ENCODE data around the gene HBM. TPM values are rescaled to one million over a fixed set of nuclear protein-coding genes. Genes with fewer than 3 reads are reported as not detected.
"Not testable (repeated sequence)": the region's sequence is repeated elsewhere in the genome, so short reads cannot be mapped to it uniquely, and the experiment has no call there.

Gene HBM, protein sequence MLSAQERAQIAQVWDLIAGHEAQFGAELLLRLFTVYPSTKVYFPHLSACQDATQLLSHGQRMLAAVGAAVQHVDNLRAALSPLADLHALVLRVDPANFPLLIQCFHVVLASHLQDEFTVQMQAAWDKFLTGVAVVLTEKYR
- total RNA-seq = 89.5 TPM

DNA sequence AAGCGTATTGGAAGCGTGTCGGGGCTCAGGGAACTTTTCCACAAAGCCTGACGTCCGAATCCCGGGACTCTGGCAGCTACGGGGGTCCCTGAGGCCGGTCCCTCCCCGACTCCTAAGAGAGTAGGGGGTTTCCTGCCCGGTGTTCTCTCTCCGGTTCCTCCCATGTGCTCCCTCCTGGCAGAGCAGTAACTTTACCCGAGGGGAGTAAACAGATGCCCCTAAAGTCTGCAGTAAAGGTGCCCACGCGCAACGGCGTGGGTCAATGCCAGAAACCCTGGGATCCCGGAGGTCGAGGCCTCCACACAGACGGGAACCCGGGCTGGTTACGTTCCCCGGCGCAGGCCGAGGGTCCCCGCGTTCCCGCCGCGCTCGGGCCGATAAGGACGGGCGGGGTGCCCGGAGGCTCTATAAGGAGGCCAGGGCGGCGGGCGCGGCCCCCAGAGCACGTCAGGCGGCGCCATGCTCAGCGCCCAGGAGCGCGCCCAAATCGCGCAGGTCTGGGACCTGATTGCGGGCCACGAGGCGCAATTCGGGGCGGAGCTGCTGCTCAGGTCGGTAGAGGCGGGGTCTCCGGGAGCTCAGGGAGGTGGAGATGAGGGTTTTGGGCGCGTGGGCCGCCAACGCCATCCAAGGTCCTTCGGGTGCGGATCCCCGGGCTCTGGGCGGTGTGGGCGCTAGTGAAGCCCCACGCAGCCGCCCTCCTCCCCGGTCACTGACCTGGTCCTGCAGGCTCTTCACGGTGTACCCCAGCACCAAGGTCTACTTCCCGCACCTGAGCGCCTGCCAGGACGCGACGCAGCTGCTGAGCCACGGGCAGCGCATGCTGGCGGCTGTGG is at the start of gene HBM:
HBM (plus strand) TSS at position 440 of the 836 bp plus-strand sequence; CDS start at position 460, 20 bp downstream.
- DNase-seq = no peak

DNA sequence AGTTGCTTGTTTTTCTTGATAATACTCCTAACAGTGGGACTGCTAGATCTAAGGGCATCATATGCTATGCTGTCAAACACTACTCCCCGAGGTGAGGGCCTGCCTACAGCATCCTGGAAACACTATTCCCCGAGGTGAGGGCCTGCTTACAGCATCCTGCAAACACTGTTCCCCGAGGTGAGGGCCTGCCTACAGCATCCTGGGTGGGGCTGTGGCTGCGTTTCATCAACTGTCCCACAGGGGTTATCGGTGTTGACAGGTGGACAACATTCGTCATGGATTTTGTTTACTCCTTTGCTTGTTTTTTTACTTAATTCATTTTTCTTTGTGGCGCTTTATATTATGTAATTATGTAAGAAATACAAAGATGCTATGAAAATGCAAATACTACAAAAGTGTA is 49.8 kb upstream of the HBM start:
- no peak for DNase-seq

DNA sequence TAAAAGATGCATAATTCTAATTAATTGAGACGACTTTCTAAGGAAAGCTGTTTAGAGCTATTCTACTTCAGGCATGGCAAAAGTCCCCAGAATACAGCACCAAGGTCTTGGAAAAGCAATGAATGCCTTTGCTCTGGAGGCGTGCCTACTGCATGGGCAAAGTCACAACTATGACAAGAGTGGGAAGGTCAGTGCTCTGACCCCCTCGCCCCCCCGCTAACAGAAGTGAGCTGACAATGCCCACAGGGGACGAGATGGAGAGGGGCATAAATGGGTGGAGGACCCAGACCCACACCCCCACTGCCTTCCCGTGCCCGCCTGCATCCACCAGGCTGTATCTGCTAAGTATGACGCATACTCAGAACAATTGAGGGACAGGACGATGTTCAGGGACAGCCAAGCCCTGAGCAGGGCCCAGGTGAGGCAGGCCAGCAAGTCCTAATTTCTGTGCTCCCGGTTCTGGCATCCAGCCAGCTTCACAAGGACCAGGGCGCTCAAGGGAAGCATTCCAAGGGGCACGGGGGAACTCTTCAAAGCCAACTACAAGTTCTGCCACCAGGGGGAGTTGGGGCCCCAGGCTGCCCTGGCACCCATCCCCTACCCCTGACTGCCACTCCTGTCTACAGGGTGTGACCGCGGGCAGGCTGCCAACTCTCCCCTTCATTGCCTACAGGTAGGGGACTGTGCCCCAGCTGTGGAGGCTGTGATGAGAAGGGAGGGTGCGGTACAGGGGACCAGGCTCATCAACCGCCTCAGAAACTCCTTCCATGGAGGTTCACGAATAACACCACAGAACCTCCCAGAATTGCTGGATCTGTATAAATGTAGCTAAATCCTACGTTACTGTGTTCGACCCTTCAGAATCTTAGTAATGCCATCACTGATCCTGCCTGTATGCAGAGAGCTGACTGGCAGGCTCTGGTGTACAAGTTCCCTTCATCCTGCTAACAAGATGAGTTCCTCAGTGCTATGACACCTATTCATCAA is 48.1 kb upstream of the HBM start:
- no peak for DNase-seq

DNA sequence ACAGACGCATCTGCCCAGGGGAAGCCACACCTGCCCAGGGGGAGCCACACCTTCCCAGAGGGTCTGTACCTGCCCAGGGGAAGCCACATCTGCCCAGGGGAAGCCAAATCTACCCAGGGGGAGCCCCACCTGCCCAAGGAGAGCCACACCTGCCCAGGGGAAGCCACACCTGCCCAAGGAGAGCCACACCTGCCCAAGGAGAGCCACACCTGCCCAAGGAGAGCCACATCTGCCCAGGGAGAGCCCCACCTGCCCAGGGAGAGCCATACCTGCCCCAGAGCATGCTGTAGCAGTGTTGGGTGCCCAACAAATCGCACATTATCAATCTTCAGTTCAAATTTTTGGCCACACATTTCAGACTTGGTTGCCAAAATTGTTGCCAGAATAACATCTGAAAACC is 46.9 kb upstream of the HBM start:
- no peak for DNase-seq

DNA sequence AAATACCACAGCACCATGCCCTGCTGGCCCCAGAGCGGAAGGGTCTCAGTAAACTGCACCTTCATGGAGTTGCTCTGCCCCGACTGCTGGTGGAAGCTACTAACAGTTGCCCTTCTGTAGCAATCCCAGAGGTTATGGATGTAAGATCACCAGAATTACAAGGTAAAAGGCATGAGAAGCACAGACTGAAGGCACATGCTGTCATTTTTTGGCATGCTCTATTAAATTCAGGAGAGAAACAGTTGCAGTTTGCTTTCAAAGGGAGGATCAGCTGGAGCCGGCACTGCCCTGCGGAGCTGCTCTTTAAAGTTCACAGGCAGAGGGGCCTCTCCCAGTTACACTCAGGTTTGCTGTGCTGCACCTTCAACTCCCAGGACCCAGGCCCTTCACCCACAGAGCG is 46.5 kb upstream of the HBM start:
- DNase-seq = no peak

DNA sequence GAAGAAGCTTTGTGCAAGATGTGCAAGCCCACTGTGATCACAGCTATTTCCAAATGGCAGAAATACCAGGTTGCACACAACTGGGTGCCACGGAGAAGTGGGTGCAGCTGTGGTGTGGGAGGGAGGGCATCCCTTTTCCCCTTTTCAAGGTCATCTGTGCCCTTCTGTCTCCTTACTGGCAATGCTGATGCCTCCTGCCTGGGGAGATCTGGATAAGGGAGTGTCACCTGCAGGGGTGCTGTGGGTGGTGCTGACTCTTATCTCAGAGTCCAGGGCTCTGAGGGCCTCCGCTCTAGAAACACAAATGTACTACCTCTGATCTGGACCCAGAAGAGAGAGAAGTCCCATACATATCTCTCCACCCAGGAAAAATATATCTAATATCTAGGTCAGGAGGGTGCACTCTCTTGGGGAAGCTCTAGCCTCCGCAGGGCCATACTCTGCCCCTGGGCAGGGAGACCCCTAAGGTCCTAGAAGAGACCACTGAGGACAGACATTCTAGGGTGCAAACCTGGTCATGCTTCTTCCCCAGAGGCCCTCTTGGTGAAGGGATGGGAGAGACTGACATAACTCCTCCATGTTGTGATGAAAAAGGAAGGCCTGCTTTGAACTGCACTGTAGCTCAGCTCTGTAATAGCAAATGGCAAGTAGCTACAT is 45.8 kb upstream of the HBM start:
- no peak for DNase-seq

DNA sequence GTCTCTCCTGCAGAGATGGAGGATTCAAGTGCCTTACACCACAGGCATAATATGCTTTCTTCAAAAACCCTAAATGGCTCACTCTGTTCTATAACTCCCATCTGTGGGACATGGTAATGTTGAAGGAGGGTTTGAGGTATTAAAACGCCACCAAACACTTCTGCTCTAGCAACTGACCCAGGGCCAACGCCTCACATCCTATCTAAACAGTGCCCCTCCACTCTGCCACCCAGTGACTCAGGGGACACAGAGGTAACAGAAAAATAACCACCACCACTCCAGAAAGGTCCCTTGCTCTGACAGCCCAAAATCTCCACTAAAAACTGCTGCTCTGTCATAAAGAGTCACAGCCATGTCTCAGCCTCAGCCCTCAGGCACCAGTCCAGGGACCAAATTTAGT is 45.0 kb upstream of the HBM start:
- DNase-seq = no peak

DNA sequence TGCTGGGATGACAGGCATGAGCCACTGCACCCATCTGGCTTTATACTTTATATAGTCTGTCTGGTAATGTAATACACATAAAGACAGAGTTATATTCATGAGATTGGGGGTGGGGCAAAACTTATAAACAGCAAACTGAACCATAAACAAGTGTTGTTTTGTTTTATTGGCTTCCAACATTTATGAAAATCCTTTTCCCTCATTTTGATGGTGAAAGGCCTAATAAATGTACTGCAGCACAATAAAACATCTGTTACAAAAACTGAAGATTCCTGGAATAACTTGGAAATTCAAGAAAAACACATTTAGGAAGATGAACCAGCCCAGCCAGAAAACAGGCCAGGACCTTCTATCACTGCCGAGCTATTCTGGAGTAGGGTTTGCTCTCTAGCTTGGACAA is 43.4 kb upstream of the HBM start:
- no peak for DNase-seq

DNA sequence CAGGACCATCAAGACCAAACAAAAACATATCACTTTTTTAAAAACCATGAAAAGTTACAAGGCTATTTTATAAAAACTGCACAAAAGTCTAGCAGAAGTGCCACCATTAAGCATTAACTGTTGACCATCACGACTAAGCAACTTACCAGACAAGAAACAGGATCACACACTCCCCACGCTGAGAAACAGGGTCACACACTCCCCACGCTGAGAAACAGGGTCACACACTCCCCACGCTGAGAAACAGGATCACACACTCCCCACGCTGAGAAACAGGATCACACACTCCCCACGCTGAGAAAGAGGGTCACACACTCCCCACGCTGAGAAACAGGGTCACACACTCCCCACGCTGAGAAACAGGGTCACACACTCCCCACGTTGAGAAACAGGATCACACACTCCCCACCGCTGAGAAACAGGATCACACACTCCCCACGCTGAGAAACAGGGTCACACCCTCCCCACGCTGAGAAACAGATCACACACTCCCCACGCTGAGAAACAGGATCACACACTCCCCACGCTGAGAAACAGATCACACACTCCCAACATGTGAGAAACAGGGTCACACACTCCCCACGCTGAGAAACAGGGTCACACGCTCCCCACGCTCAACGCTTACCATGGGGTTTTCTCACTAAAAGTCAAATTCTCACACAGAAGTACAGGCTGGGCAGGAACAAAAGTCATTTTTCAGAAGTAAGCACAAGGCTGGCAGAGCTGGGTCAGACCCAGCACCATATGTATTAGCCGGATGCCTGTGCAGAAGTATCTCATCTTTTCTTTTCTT is 42.0 kb upstream of the HBM start:
- not testable (repeated sequence) for DNase-seq

DNA sequence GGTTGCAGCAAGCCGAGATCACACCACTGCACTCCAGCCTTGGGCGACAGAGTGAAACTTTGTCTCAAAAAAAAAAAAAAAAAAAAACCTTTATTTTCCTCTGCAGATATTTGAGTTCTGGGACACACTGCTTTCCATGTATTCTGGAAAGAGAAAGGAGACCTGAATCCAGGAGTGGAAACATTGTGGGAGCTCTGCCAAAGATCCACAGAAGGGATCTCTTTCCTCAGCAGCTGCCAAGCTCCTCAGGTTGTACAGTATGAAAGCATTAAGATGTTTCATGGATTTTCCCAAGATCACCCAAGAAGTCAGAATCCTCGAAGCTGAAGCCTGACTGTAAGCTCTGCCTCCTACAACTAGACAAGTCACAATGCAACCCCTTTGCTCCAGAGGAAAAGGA is 40.8 kb upstream of the HBM start:
- DNase-seq = no peak

DNA sequence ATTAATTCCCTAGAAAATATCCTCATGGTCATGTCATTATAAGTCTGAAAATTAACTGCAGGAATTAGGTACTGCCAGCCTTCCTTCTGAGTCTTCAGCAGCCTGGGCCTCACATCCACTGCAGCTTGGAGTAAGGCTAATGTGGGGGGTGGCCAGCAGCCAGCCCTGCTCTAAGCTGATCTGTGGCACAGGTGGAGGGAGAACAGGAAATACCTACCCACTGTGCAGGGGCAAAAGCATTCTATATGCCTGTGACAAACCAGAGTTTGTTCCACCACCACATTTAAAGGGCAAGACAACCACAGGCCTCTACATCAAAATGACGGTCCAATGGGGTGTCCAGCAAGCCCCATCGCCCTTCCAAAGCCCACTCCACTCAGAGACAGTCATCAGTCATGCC is 36.7 kb upstream of the HBM start:
- DNase-seq = no peak

DNA sequence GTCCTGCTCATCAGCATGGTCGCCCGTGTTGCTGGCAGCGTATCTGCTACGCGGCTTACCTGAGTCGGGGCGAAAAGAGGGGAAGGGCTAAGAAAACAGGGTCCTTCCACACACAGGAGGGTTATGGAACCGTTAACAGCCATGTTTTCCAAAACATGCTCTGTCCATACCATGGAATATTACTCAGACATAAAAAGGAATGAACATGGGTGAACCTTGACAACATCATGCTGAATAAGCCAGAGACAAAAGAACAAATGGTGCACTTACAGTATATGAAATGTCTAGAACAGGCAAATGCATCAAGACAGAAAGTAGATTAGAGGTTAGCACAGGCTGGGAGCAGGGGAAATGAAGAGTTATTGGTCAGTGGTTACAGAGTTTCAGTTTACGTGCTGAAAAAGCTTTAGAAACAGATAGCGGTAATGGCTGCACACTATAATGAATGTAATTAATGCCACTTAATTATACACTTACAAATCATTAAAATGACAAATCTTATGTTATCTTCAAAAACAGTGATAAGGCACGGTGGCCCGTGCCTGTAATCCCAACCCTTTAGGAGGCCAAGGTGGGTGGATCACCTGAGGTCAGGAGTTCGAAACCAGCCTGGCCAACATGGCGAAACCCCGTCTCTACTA is 35.1 kb upstream of the HBM start:
- no peak for DNase-seq

DNA sequence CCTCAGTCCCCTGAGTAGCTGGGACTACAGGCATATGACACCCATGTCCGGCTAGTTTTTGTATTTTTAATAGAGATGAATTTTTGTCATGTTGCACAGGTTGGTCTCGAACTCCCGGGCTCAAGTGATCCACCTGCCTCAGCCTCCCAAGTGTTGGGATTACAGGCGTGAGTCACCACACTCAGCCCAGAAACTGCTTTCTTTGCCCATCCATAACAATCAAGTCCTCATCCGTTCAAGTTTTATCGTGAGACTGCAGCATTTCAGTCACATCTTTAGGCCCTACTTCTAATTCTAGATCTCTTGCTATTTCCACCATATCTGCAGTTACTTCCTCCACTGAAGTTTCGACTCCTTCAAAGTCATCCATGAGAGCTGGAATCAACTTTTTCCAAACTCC is 33.7 kb upstream of the HBM start:
- DNase-seq = no peak

DNA sequence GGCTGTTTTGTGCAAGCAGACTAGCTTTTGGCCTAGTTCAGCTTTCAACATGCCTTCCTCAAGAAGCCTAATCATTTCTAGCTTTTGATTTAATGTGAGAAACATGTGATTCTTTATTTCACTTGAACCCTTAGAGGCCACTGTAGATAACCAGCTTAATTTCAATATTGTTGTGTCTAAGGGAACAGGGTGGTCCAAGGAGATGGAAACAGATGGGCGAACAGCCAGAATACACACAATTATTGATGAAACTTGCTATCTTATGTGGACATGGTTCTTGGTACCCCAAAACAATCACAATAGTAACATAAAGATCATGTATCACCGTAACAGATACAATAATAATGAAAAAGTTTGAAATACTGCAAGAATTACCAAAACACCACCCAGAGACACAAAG is 32.1 kb upstream of the HBM start:
- DNase-seq = no peak

DNA sequence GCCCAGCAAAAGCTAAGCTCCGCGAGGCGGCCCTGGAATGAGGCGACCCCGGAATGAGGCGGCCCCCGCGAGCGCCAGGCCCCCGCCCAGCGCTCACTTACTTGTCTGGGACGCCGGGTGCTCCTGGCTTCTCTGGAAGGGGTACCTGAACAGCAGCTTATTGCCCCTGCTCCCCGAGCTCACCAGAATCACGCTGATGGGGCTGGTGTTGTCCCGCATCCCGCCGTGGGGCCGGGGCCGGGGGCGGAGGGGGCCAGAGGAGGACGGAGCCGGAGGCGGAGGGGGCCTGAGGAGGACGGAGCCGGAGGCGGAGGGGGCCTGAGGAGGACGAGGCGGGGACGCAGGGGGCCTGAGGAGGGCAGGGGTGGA is 27.7 kb upstream of the HBM start:
- no peak for DNase-seq

DNA sequence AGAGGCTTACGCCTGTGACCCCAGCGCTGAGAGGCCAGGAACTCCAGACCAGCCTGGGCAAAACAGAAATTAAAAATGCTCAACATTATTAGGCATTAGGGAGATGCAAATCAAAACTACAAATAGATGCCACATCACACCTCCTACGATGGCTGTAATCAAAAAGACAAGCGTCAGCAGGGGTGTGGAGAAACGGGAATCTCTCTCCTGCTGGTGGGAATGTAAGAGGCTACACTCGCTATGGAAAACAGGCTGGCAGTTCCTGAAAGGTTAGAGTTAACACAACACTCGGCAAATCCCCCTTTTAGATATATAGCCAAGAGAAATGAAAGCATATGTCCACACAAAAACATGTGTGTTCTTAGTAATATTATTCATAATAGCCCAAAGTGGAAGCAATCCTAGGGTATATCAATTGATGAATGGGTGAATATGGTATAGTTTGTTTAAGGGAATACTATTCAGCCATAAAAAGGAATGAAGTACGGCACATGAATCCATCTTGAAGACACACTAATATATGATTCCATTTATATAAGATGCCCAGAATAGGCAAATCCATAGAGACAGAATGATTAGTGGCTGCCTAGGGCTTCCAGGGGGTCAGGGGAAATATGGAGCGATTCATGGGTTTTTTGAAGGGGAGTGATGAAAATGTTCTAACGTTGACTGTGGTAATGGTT is 25.5 kb upstream of the HBM start:
- no peak for DNase-seq

DNA sequence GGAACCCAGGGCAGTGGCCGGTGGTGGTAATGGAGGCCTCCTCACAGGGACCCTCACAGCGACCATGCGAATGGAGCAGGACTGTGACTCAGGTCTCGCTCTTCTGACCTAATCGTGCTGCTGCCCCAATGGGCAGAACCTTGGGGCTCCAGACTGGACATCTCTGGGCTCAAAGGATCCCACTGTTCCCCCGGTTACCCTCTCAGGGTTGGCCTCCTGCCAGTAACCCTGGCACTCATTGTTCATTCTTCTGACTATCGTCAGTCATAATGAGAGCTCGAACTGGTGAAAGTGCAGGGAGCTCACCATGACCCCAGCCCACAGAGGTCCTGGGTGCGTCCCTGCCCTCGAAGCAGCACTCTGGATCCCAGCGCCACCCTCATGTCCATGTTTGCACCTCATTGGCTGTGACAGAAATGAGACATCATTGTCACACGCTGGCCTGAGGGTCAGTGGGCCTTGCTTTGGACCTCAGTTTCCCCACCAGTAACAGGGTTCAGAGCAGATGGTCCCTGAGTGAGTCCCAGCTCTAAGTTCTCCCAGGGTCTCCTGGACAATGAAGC is 23.3 kb upstream of the HBM start:
- no peak for DNase-seq

DNA sequence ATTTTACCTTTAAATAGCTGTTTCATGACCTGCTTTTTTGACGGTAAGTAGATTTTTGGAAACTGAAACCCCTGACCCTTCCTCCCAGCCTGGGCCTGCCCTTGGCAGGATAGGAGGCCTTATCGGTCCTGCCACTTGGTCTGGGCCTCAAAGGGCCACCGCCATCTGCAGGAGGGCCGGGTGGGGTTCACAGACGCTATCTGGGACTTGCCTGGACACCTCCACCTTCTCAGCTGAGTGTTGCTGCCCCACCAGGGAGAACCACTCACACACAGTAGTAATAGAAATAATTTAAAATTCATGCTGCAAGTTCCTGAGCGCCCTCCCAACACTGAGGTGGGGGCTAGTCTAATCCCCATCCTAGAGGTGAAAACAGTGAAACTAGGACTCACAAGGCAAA is 22.7 kb upstream of the HBM start:
- DNase-seq = no peak

DNA sequence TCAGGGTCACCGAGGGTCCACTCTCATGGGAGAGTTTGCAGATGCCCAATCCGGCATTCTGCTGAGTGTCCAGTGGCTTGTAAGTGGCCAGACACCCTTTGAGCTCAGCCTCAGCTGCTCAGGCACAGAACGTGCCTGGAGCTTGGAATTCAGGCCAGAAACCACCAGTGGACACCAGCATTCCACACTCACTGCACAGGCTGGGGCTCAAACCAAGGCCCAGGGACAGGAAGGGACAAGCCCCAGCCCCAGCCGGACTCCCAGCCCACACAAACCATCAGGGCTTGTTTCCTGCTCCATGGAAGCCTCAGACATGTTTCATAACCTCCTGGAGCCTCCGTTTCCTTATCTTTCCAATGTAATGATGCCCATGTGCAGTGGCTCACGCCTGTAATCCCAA is 22.3 kb upstream of the HBM start:
- DNase-seq = no peak

DNA sequence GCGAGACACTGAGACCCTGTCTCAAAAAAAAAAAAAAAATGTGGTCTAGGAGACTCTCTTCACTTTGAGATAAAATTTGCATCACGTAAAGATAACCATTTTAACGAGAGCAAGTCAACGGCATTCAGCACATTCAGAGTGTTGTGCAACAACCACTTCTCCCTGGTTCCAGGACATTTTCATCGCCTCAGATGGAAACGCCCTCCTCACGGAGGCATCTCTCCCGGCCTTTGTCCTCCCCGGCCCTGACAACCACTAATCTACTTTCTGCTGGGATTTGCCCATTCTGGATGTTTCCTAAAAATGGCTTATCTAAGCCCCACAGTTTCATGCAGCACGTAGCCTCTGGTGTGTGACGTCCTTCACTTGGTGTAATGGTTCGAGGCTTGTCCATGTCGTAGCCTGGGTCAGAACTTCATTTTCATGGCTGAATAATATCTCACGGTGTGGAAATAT is 21.0 kb upstream of the HBM start:
- no peak for DNase-seq

Data from skin of body (tissue), 2 donors.